SK-N-MC (cell line): ENCODE measurements around the gene CUEDC2.

Source experiments
- EZH2 ChIP-seq: fragments of 200-600 bp; sonication (generic); IDR thresholded peaks from one replicate; pipeline ENCODE4 v1.6.1; 2017; ENCODE audit warnings: antibody characterized with exemption
- FOXP2 ChIP-seq: optimal IDR thresholded peaks from 2 replicates; pipeline ENCODE3; 2011; ENCODE audit warnings: mild to moderate bottlenecking, moderate library complexity; ENCODE audit not compliant: insufficient read depth; ENCODE audit errors: extremely low read length, control extremely low read depth
- POLR2AphosphoS5 ChIP-seq: IDR thresholded peaks from 2 replicates; pipeline ENCODE4 v1.6.1; 2012; ENCODE audit warnings: mild to moderate bottlenecking, low read depth, low read length, borderline replicate concordance

- no peak for TF ChIP-seq EZH2
- TF ChIP-seq POLR2AphosphoS5 = no peak
- TF ChIP-seq FOXP2 = no peak
These were observed 29.9 kb downstream of the CUEDC2 start for GRCh38 chr10:102402512-102402896.
